Adrenal gland (tissue), 5 donors: ENCODE results near the gene INS.

Source experiments
- POLR2A ChIP-seq, 2 donors: fragments of 450-650 bp; IDR thresholded peaks; one replicate each; pipeline ENCODE4 v1.6.1; 2017; ENCODE audit warnings: antibody characterized with exemption in 2 of 2, mild to moderate bottlenecking in 2 of 2, moderate library complexity in 1 of 2
- TF ChIP-seq, protein P1 (sequence below), 6 experiments: fragments of 450-650 bp in 4 of 6; fragments of 200-600 bp in 2 of 6; sonication (generic) in 1 of 6; IDR thresholded peaks; 1 replicate in 5 of 6; 2 replicates in 1 of 6; pipeline versions ENCODE4 v1.5.1 to v1.8.0; 2016 to 2021; ENCODE audit warnings: antibody characterized with exemption in 6 of 6, mild to moderate bottlenecking in 2 of 6, moderate library complexity in 1 of 6
- donor health status: DM: no; HTN: no; CAD: no.

DNA sequence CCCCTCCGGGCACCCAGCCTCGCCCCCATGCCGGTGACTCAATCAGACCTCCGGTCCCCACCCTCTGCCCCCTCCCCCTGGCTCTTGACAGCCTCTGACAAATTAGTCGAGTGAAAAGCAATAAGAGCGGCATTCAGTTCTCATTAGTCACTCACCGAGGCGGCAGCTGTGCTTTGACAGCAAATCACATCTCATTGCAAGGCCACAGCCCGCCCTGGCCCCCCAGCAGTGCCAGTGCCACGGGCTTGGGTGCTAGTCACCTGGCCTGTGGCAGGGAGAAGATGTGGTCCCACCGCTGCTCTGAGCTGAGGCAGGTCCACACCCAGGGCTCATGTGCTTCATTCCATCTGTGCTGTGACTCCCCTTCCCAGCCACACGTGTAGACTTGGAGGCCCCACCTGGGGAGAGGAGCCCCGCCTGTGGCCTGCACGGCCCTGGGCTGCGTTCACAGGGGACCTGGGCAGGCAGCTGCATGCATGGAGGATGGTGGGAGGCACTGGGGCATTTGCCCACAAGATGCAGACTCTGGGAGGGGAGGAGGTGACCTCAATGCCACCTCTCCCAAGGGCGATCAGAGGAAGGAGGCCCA, 18.0 kb upstream of the INS start:
- TF ChIP-seq, protein P1, sequence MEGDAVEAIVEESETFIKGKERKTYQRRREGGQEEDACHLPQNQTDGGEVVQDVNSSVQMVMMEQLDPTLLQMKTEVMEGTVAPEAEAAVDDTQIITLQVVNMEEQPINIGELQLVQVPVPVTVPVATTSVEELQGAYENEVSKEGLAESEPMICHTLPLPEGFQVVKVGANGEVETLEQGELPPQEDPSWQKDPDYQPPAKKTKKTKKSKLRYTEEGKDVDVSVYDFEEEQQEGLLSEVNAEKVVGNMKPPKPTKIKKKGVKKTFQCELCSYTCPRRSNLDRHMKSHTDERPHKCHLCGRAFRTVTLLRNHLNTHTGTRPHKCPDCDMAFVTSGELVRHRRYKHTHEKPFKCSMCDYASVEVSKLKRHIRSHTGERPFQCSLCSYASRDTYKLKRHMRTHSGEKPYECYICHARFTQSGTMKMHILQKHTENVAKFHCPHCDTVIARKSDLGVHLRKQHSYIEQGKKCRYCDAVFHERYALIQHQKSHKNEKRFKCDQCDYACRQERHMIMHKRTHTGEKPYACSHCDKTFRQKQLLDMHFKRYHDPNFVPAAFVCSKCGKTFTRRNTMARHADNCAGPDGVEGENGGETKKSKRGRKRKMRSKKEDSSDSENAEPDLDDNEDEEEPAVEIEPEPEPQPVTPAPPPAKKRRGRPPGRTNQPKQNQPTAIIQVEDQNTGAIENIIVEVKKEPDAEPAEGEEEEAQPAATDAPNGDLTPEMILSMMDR (IDR thresholded peaks at IDR 0.05), result no peak
- no peak for TF ChIP-seq POLR2A (IDR thresholded peaks at IDR 0.05)
